OCI-LY7 (cell line): ENCODE measurements around the gene BCKDHB. TPM values are rescaled to one million over a fixed set of nuclear protein-coding genes. Genes with fewer than 3 reads are reported as not detected.

Experiments used
- BruUV-seq: library from RNA; stranded (reverse); fragments of 400-500 nt; replicated peaks from 2 replicates; lab custom pipeline; 2021; lab: Mats Ljungman, UMichigan
- CTCF ChIA-PET: fragments of 300-600 bp; sonication (Branson Sonifier 250); formaldehyde crosslinking; loops from one replicate; lab custom pipeline; 2022; ENCODE audit warnings: antibody characterized with exemption; ENCODE audit not compliant: unreplicated experiment; lab: Charles Lee
- POLR2A ChIA-PET: fragments of 300-600 bp; sonication (Branson Sonifier 250); formaldehyde crosslinking; loops from one replicate; lab custom pipeline; 2022; ENCODE audit warnings: antibody characterized with exemption; lab: Charles Lee
- DNase-seq: peaks from one replicate; pipeline ENCODE4 v3.0.0-alpha.2; 2015; ENCODE audit warnings: low spot score
- H2AFZ ChIP-seq: fragments of 200-600 bp; sonication (generic), shearing (Covaris generic); 2 replicates; pipeline ENCODE4 v1.6.1; 2014; ENCODE audit warnings: mild to moderate bottlenecking, antibody characterized with exemption, low read length, moderate library complexity
- H3K27ac ChIP-seq: fragments of 200-600 bp; sonication (generic); 2 replicates; pipeline ENCODE4 v1.5.1; 2014; ENCODE audit warnings: mixed run types, low read depth, mild to moderate bottlenecking, moderate library complexity, low read length, inconsistent platforms; ENCODE audit not compliant: poor library complexity, severe bottlenecking
- H3K36me3 ChIP-seq: fragments of 200-600 bp; sonication (generic); 2 replicates; pipeline ENCODE4 v1.6.1; 2014; ENCODE audit warnings: mild to moderate bottlenecking, antibody characterized with exemption, low read length, moderate library complexity, mixed read lengths; ENCODE audit not compliant: insufficient read depth
- H3K4me1 ChIP-seq: fragments of 200-600 bp; sonication (generic); 2 replicates; pipeline ENCODE4 v1.5.1; 2014; ENCODE audit warnings: mild to moderate bottlenecking, low read length; ENCODE audit not compliant: insufficient read depth, poor library complexity, severe bottlenecking
- H3K4me2 ChIP-seq: fragments of 200-600 bp; sonication (generic); 2 replicates; pipeline ENCODE4 v1.6.1; 2014; ENCODE audit warnings: mild to moderate bottlenecking, low read length
- H3K4me3 ChIP-seq: fragments of 200-600 bp; sonication (generic); 2 replicates; pipeline ENCODE4 v1.5.1; 2014; ENCODE audit warnings: mild to moderate bottlenecking, low read depth, low read length; ENCODE audit not compliant: poor library complexity, severe bottlenecking
- H3K79me2 ChIP-seq: fragments of 200-600 bp; sonication (generic); 2 replicates; pipeline ENCODE4 v1.6.1; 2016; ENCODE audit warnings: low read depth, mild to moderate bottlenecking, low read length, moderate library complexity, mixed read lengths; ENCODE audit not compliant: insufficient read depth
- H3K9me2 ChIP-seq: fragments of 200-600 bp; sonication (generic); 2 replicates; pipeline ENCODE4 v1.6.1; 2016; ENCODE audit warnings: mild to moderate bottlenecking, low read length, mixed read lengths; ENCODE audit not compliant: insufficient read depth
- H3K9me3 ChIP-seq: fragments of 200-600 bp; sonication (generic); 2 replicates; pipeline ENCODE4 v1.6.1; 2014; ENCODE audit warnings: mild to moderate bottlenecking, mixed run types, low read length, mixed read lengths
- H4K20me1 ChIP-seq: fragments of 200-600 bp; sonication (generic); 2 replicates; pipeline ENCODE4 v1.6.1; 2014; ENCODE audit warnings: mild to moderate bottlenecking, antibody characterized with exemption, low read length, moderate library complexity, mixed read lengths; ENCODE audit not compliant: insufficient read depth
- CTCF ChIP-seq: fragments of 200-600 bp; sonication (generic); conservative IDR thresholded peaks from 2 replicates; pipeline ENCODE4 v1.5.1; 2014; ENCODE audit warnings: mild to moderate bottlenecking, antibody characterized with exemption, low read length, moderate library complexity, mixed read lengths
- EZH2phosphoT487 ChIP-seq: fragments of 200-600 bp; sonication (generic); IDR thresholded peaks from 2 replicates; pipeline ENCODE4 v1.6.1; 2018; ENCODE audit warnings: low read depth, borderline replicate concordance, mild to moderate bottlenecking, mixed run types, antibody characterized with exemption, low read length, moderate library complexity, mixed read lengths
- intact Hi-C: fragments of 100-400 bp; cut with micrococcal nuclease; formaldehyde crosslinking; loops from one replicate; pipeline ENCODE4 v1.10.0; 2022; ENCODE audit not compliant: unreplicated experiment
- total RNA-seq, 2 experiments: library from RNA; depleted of rRNA in 1 of 2; stranded (reverse); fragments of >200 nt in 1 of 2; shearing (Covaris generic) in 1 of 2; gene quantifications; 2 replicates each; pipeline ENCODE4 v1.2.3, GENCODE V29; 2014 to 2022

BCKDHB gene
- total RNA-seq, 2 experiments from 2014 or later, result 25.7 to 30.3 TPM

- BruUV-seq, result no TSS peak
- no peaks in the 10 kb centered on the region for H4K20me1 ChIP-seq
- no peaks in the 10 kb centered on the region for H3K36me3 ChIP-seq
- intact Hi-C loops, result no loop called here
- no peak overlapping the region for H2AFZ ChIP-seq
- H3K4me1 ChIP-seq, result no peaks in the 10 kb centered on the region
- POLR2A ChIA-PET, result no interaction called here
- H3K27ac ChIP-seq, result no peak overlapping the region
- H3K4me3 ChIP-seq, result no peak overlapping the region
- H3K9me3 ChIP-seq, result no peaks in the 10 kb centered on the region
- CTCF ChIA-PET, result no interaction called here
- no peak for DNase-seq
- H3K9me2 ChIP-seq, result no peaks in the 10 kb centered on the region
- no peaks in the 10 kb centered on the region for H3K79me2 ChIP-seq
- H3K4me2 ChIP-seq, result no peak overlapping the region
- TF ChIP-seq EZH2phosphoT487, result no peak
- no peak for TF ChIP-seq CTCF
Measured at GRCh38 chr6:80183019-80183795, 76.7 kb downstream of the BCKDHB start.

- Histone ChIP-seq H2AFZ (no peak overlapping the region), H3K27ac (no peak overlapping the region), H3K4me2 (no peak overlapping the region), H3K36me3 (no peaks in the 10 kb centered on the region), H3K4me1 (no peaks in the 10 kb centered on the region), H4K20me1 (no peaks in the 10 kb centered on the region), H3K9me3 (no peaks in the 10 kb centered on the region), H3K9me2 (no peaks in the 10 kb centered on the region), H3K79me2 (no peaks in the 10 kb centered on the region), H3K4me3 (no peak overlapping the region)
- no TSS peak for BruUV-seq
- DNase-seq, result no peak
- no peak for TF ChIP-seq CTCF
- no peak for TF ChIP-seq EZH2phosphoT487
- POLR2A ChIA-PET, result no interaction called here
- intact Hi-C loops, result no loop called here
- CTCF ChIA-PET, result no interaction called here
Measured at GRCh38 chr6:80185492-80185891, 79.0 kb downstream of the BCKDHB start.

- ChIA-PET POLR2A (interaction anchor here (0.8 to 1.4 kb wide), 2 partner anchors 13 to 21 kb away, joined by 3 read pairs; no protein-coding TSS in a partner anchor), CTCF (no interaction called here)
- intact Hi-C loops, result no loop called here
- H3K4me2 ChIP-seq, result no peak overlapping the region
- no peaks in the 10 kb centered on the region for H3K4me1 ChIP-seq
- no peaks in the 10 kb centered on the region for H3K9me2 ChIP-seq
- H3K36me3 ChIP-seq, result no peaks in the 10 kb centered on the region
- no peaks in the 10 kb centered on the region for H3K9me3 ChIP-seq
- DNase-seq, result no peak
- H4K20me1 ChIP-seq, result no peaks in the 10 kb centered on the region
- no peak overlapping the region for H3K4me3 ChIP-seq
- BruUV-seq, result no TSS peak
- H3K79me2 ChIP-seq, result no peaks in the 10 kb centered on the region
- no peak overlapping the region for H2AFZ ChIP-seq
- no peak for TF ChIP-seq EZH2phosphoT487
- no peak for TF ChIP-seq CTCF
- H3K27ac ChIP-seq, result no peak overlapping the region
Measured at GRCh38 chr6:80186082-80186481, 79.6 kb downstream of the BCKDHB start.
